HG02571 (cell line): ENCODE results near the gene RASSF7.

Experiments
- ATAC-seq: cut with Tn5 transposase; IDR thresholded peaks from one replicate; pipeline ENCODE4 v1.9.1; 2021; ENCODE audit warnings: mild to moderate bottlenecking, moderate library complexity; ENCODE audit not compliant: unreplicated experiment

Gene RASSF7

GRCh38 chr11:532986-533585 is 27.7 kb upstream of the RASSF7 start:
- no peak for ATAC-seq

GRCh38 chr11:533586-534395 is 27.0 kb upstream of the RASSF7 start:
- ATAC-seq: no peak

GRCh38 chr11:534396-535209 is 26.2 kb upstream of the RASSF7 start:
- ATAC-seq: no peak

DNA sequence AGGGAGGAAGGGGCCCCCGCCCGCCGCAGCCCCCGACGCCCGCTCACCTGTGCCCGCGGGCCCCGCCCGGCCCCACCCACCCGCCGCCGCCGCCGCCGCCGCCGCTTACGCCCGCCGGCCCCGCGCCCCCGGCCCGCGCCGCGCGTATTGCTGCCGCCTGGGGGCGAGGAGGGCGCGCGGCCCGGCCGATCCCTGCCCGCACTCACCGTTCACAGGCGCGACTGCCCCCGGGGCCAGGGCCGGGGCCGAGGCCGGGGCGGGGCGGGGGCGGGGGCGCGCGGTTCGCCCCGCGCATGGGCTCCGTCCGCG is 25.6 kb upstream of the RASSF7 start:
- no peak for ATAC-seq

DNA sequence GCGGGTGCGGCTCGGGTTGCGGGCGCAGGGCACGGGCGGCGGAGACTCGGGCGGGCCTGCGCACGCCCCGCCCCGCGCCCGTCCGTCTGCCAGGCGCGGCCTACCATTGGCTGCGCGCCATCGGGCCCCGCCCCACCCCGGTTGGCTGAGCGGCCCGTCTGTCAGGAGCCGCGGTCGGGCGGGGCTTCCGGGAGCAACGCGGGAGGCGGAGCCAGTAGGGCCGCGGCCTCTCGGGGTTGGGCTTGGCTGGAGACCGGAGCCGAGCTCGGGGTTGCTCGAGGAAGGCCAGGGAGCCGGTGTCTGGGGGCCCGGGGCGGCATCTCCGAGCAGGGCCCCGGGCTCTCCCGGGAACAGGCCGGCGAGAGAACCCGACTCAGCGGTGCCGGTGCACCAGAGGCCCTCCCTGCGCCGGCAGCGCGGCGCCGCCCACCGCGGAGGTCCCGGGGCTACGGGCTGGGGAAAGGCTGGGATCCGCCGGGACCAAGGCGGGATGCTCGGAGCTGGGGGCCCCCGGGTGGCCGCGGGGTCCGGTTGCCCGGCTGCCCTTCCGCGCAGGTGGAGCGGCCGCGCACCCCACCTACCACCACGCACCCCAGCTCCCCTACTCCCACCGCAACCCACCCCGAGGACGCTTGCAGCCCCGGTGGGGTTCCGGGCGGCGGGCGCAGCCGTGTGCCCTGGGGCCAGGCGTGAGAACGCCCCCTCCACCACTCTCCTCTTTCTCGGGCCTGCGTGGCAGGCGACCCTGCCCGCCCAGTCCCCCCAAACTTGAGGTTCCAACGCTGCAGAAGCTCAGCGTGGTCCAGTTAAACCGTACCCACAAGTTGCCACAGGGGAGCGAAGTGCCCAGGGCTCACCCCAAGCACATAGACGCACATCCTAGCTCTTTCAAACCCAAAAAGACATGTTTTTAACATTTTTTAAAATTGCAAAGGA is 25.0 kb upstream of the RASSF7 start, which contains the start of gene HRAS:
Gene HRAS, minus strand, starts transcription at position 58 of the 936 bp plus-strand sequence.
- ATAC-seq: peak; percentile 70

DNA sequence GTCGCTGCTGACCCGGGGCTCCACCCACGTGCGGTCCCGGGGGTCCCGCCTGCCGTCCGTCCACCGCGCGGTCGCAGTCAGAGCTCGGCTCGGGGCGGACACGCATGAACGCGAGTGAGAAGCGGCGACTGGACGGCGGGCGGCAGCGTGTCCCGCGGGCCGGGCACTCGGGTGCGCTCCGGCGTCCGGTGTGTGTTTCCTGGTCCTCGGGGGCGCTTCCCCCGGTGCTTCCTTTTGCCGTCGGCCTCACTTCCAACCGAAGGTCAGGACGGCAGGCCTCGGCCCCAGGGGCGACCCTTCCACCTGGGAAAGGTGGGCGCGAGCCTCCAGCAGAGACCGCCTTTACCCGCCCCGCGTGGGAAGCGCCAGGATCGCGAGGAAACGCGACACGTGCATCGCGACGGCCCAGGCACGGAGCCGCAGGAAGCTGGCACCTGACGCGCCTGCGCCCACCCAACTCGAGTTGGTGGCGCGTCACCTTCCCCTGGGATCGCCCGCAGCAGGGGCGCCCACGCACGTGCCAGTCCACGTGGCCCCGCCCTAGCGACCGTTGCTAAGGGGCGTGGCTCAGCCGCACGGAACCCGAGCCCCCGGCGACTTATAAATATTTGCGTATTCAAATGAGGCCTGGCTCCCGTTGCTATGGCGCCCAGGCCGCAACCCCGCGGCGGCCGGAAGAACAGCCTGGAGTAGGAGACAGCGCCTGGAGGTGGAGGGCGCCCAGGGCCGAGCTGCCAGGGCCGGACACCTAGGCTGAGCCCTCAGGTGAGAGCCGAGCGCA is 23.7 kb upstream of the RASSF7 start, which contains the start of gene LRRC56:
Gene LRRC56, plus strand, starts transcription at position 687 of the 781 bp plus-strand sequence. CDS start 3,158 bp downstream, outside the sequence.
- ATAC-seq: peak; percentile 41

DNA sequence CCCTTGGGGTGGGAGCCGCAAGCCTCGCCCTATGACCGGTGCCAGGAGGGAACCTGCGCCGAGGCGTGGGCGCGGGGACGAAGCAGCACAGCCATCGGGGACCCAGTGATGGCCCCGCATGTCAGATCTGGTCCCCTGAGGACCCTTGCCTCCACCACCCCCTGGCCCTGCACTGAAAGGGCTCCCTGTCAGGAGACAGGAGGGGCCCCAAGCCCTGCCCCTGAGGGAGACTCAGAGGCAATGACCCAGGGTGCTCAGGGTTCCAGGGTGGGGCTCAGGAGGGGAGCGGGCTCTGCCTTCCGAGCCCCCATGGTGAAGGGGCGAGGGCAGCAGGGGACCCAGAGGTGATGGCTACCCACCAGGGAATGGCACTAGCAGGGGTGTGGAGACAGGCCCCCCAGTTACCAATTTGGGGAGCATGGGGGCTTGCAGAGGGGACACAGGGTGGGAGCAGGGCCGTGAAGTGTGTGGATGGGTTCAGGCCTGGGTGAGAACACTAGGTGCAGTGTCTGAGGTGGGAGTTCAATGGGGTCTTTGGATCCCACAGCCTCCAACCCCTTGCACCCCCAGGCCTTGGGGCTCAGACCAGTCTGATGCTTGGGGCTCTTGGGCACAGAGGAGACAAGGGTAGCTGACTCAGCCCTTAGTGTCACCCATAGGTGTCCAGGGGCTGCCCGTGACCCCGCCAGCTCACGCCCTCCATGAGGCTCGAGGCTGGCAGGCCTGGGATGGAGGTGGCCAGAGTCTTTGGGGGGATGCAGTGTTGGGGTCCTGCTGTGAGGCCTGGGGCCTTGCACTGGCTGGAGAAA is 22.9 kb upstream of the RASSF7 start:
- no peak for ATAC-seq

GRCh38 chr11:538431-539051 is 22.2 kb upstream of the RASSF7 start:
- ATAC-seq: no peak

DNA sequence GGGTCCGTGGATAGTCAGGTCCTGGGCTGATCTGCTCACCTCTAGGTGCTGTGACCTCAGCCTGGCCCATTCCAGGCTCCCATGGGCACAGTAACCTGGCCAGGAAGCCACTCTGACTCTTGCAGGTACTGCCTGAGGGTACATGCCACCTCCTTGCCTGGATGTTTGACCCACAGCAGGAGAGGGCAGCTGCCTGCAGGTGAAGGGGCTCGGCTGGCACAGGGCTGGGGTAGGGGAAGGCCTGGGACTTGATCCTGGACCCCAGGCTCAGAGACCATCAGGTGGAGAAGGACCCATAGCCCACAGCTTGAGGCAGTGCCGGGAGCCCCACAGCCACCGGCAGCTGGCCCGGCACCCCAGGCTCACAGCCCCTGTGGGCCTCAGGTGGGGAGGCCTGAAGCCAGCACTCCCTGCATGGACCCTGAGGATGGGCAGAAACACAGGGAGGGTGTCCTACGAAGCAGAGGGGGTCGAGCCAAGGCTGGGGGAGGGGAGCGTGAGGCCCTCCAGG is 20.7 kb upstream of the RASSF7 start:
- ATAC-seq: no peak

DNA sequence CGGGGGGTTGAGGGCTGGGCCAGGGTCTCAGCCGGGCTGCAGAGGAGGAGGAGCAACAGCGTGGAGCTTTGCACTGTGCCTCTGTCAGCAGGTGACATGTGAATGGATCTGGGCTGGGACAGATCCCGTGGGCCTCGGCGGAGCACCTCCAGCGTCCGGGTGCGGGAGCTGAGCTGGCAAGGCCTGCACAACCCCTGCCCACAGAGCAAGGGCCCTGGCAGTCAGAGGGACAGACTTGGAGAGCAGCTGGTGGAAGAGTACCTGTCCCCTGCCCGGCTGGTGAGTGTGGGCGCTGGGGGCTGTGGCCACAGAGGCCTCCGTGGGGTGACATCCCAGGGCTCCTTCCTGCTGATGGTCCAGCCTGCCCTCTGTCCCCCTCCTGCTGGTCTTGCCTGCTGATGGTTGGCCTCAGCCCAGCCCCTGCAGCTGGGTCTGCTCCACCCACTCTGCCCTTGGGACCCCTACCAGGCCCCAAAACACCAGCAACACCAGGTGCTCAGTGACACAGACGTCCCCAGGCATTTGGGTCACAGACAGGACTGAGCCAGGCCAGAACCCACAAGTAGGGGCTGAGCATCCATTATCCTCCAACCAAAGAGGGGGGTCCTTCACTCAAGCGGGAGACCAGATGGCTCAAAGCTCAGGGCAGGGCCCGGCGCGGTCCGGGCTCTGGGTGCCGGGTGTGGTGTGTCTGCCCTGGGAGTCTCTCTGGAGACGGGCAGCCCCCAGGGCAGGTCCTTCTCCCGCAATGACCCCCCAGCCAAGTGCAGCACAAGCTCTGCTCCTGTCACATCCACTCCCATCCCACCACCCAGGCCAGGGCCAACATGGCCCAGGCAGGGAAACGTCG is 20.0 kb upstream of the RASSF7 start:
- no peak for ATAC-seq

DNA sequence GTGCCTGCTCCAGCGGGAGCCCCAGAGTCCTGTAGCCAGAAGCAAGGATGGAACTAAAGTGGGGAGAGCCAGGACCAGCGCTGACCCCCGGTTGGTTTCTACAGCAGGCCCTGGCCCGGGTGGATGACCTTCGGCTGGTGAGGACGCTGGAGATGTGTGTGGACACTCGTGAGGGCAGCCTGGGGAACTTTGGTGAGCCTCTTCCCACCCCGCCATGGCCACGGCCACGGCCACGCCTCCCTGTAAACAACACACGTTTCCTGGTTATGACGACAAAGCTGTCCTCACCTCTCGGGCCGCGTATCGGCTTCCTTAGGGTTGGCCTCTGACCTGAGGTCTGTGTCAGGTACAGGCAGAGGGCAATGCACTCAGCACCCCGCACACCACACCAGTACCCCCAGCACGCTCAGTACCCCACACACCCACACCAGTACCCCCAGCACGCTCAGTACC is 19.3 kb upstream of the RASSF7 start:
- no peak for ATAC-seq

DNA sequence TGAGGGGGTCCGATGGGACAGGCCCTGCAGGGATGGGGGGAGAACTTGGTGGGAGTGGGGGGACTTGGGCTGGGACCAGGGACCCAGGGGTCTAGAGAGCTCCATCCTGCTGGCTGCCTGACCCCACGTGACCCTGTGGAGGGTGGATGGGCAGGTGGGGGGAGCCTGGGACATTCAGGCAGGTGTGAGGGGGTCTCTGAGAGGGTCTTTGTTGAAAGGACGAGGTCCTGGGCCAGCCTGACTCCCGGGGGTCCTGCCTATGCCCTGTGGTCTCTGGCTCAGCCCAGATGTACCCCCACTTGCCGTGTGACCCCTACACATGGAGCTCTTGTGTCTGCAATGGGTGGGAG is 16.0 kb upstream of the RASSF7 start:
- ATAC-seq: no peak

DNA sequence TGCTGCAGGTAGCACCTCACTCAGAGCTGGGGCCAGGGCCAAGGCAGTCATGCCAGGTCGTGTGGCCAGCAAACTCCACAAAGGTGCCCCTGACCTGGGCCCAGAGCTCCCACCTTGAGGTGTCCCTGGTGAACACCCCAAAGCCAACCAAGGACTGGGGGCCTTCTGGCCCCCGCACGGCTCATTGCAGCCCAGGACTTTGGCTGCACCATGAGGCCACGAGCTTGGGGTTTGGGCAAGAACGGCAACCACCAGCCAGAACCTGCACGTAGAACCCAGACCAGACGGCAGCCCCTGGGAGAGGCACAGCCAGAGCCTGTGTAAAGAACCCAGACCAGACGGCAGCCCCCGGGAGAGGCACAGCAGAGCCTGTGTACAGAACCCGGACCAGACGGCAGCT is 15.6 kb upstream of the RASSF7 start:
- ATAC-seq: no peak

- no peak for ATAC-seq
Measured at GRCh38 chr11:548700-549603, 11.8 kb upstream of the RASSF7 start.

DNA sequence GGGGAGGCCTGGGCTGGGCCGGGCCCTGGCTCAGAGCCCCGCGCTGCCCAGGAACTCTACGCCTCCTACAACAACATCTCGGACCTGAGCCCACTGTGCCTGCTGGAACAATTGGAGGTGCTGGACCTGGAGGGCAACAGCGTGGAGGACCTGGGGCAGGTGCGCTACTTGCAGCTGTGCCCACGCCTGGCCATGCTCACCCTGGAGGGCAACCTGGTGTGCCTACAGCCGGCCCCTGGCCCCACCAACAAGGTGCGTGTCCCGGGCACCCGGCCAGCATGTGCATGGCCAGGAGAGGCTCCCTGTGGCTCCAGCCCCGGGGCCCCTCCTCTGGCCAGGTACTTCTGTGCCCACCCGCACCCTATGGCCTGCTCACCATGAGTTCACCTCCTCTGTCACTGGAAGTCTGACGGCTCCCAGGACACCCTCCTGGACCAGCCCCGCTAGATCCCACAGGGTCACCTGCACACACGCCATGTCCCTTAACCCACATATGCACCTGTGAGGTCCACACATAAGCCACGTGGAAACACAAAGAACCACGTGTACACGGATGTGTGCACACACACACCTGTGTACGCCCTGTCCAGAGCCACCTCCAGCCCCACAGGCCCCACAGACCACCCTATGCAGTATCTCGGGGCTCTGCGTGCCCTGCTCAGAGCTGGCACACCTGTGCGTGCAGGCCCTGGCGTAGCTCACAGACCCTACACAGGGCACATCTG is 10.6 kb upstream of the RASSF7 start:
- no peak for ATAC-seq

DNA sequence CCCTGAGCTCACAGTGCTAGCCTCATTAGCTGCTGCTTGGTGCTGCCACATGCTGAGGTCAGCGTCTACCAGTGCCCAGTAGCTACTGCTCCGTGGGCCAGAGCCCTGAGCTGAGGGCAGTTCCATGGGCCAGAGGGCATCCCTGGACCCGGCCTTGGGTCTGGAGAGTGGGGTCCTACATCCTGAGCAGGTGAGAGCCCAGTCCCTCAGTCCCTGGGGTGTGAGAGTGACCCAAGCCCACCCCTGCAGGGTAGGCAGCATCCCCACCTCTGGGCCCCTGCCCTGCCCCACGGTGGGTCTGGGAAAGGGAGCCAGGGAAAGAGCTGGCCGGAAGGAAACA is 10.1 kb upstream of the RASSF7 start:
- ATAC-seq: no peak
